GM18861 (cell line): ENCODE results near the gene EVA1B.

ENCODE experiments used
- ATAC-seq: cut with Tn5 transposase; IDR thresholded peaks from one replicate; pipeline ENCODE4 v1.9.1; 2021; ENCODE audit not compliant: unreplicated experiment

EVA1B gene, protein sequence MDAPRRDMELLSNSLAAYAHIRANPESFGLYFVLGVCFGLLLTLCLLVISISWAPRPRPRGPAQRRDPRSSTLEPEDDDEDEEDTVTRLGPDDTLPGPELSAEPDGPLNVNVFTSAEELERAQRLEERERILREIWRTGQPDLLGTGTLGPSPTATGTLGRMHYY

DNA sequence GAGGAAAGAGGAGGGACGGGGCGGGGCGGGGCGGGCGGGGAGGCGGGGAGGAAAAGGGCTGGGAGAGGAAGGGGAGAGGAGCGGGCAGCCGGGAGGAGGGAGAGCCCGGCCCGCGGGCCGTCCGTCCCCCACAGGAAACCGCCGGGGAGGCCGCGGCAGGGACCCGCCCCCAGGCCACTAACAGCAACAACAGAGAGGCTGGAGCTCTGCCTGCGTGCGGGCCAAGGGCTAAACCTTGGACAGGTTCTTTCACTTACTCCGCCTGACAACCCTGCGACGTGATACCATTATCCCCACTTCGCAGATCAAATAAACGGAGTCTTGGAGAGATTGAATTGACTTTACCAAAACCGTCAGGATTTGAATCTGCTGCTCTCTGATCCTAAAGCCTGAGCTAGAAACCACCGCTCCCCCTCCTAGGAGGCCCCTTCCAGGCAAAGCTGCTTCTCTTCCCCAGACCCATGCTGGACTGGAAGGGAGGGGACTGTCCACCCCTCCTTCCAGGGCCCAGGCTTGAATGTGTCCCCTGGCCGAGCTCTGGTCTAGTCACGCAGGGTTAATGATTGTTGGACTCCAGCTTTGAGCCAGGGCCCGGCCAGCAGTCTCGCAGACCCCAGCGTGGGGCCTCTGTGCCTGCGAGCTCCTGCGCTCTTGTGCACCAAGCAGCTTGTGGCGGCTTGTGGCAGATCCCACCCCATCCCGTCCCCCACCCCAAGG is at the start of gene EVA1B:
EVA1B (minus strand) TSS at position 10 of the 717 bp plus-strand sequence. CDS start 608 bp downstream, outside the sequence.
- ATAC-seq: no peak

GRCh38 chr1:36372617-36373016 is 49.2 kb upstream of the EVA1B start:
- no peak for ATAC-seq

DNA sequence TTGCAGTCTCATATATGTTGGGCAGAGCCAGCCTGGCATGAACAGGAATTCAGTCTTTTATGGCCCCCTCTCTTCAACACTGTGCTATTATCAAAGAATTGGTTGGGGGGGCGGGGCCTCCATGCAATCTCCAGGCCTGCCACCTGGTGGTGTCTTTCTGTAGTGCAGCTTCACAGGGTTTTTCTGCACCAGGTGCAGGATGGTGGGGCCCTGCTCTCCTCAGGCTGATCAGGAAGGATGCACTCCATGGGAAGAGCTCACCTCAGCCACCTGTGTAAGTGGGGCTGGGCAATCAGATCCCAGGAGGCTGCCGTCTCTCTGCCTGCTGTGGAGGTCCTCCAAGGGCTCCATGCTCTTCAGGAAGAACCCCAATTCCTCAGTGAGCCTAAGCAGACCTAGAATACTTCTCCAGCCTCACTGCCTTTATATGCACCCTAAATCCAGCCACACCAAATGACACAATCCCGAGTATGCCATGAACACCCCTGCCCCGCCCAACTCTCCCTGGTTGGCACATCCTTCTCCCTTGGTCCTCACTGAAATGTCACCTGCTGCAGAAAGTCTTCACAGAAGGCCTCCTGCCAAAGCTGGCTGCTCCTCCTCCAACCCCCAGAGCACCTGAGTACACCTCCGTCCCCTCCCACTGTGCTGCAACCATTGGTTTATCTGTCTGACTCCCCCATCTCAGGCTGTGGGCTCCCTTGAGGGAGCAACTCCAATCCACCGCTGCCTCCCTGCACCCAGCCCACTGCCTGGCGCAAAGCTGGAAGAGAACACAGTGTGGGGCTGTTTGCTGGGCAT is 45.8 kb upstream of the EVA1B start:
- no peak for ATAC-seq

- no peak for ATAC-seq
These were observed 44.4 kb upstream of the EVA1B start for GRCh38 chr1:36367798-36368197.

DNA sequence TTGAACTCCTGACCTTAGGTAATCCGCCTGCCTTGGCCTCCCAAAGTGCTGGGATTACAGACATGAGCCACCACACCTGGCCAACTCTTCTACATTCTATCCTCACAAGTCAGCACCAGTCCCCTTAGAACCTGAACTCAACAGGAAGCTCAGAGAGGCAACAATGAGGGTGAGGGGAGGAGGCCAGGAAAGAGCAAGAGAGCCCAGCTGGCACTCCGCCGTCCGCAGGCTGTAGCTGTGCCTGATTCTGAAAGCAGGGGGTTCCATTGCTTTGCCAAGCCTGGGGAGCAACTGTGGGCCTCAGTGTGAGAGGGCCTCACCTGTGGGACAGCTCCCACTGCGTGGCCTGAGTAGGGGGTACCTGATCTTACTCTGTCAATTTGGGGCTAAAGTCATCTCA is 43.6 kb upstream of the EVA1B start:
- ATAC-seq: no peak

DNA sequence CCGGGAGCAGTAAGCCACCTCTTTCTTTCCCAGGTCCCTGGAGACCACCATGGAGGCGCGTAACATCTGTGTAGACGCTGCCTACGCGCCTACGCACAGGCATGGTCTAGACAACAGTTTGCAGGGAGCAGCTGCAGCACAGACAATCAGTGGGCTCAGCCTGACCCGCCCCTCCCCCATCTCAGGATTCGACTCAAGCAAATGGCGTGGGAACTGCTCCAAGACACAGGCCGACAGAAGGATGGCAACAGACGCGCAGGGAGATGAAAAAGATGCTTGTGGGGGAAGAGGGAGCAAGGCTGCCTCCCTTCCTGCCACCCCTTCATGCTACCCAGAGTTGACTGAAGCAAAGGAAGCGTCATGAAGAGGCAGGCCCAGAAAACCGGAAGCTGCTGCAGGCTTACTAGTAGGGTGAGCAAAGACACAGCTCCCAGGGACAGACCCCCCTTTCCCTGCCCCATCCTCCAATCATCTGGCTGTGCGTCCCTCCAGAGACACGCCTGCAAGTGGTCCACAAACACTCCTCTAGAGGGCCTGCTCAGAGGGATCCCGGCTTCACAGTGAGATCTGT is 42.7 kb upstream of the EVA1B start:
- no peak for ATAC-seq

- no peak for ATAC-seq
These were observed 41.9 kb upstream of the EVA1B start for GRCh38 chr1:36365381-36365780.

DNA sequence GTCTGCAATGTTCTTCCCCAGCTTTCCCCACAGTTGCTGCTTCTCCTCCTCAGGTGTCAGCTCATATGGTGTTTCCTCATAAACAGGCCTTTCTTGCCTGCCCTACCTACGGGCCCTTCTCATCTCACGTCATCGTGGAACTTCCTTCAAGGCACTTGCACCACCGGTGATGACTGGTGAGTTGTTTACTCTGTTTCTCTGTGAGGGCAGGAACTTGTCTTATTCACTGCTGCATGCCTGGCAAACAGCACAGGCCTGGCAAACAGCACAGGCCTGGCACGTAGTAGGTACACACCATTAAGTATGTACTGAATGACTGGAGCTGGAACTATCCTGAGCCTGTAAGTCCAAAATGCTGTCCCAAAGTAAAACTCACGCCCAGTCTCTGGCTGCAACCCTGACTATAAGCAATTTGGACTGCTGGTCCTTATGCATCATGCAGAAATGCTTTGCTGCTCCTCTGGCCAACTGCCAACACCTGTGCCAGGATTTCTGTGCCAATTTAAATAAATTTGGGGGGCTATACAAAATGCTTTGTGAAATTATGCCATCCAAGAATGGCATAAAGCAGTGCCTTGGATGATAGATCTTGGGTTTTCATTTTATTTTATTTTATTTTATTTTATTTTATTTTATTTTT is 36.6 kb upstream of the EVA1B start:
- ATAC-seq: no peak

- ATAC-seq: no peak
These were observed 35.9 kb upstream of the EVA1B start for GRCh38 chr1:36359383-36359782.

DNA sequence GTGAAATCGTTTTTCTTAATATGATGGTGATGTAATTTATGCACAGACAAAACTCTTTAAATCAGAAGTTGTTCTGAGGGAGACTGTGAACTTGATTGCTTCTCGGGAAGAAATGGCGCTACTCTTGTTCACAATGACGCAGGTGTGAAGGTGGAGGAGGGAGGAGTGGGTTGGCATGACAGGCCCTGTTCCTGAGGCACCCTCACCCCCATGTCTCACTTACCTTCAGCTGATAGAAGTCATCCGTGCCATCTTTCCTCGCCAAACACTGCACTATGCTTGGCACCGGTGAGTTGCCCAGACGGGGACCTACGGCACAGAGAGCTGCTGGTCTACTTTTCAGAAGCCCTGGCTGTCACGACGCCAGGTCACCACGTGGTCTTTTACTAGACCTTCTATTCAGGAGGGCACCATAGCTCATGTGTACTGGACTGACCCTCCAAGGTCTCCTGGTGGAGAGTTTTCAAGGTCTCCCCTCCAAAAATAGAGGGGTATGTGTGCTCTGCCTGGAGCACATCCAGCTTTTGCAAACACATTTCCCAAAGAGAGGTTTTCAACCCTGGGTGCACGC is 35.2 kb upstream of the EVA1B start:
- no peak for ATAC-seq

DNA sequence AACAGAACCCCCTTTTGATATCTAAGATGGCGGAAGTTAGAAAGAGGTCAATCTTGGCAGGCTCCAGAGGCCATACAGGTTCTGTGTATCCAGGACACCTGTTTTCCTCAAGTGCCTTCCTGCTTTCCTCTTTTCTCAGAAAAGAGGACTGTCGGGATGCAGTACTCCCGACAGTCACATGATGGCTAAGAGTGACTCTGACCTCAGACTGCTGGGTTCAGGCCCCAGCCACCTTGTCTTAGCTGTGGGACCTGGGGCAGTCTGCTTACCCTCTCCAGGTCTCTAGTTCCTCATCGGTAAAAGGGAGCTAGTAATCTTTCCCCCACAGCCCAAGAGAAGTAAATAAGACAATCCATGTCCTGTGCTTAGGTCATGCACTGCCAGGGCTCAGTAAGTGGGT is 32.4 kb upstream of the EVA1B start:
- no peak for ATAC-seq

DNA sequence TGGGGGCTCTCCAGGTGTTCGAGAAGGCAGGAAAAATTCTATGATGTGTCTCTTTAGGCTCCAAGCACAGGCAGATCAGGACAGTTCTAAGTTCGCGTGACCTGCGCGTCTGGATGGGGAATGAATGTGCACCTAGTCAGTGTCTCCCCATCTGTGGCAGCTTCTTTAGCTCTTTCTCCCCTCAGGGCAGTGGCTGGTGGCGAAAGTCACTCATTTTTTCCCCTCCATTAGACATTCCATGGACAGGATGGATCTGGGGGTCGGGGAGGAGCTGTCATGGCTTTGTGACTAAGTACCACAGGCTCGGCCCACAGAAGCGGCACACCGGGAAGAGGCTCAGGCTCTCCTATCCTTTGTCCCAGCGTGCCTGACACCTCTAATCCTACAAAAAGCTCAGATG is 31.0 kb upstream of the EVA1B start:
- no peak for ATAC-seq

GRCh38 chr1:36352910-36353878 is 29.7 kb upstream of the EVA1B start:
- no peak for ATAC-seq

GRCh38 chr1:36352125-36352909 is 28.9 kb upstream of the EVA1B start:
- ATAC-seq: no peak

- no peak for ATAC-seq
These were observed 28.0 kb upstream of the EVA1B start for GRCh38 chr1:36351227-36351977.

- ATAC-seq: no peak
These were observed 27.3 kb upstream of the EVA1B start for GRCh38 chr1:36350659-36351226.

DNA sequence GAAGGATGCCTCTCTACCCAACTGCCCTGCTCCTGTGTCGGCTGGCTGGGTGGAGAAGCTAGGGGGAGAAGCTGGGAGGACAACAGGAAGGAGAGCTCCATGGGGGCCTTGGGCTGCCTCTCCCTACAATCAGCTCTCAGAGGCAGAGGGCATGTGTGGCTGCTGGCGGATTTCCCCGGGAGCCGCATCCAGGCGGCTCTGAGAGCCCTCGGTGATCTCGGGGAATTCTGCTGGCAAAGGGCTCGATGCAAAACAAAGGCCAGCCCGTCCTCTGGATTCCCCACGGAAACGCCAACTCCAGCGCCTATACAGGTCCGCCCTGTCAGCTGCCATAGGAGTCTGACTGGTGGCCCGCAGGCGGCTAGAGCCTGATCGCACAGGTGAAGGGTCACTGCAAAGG is 26.4 kb upstream of the EVA1B start:
- no peak for ATAC-seq

DNA sequence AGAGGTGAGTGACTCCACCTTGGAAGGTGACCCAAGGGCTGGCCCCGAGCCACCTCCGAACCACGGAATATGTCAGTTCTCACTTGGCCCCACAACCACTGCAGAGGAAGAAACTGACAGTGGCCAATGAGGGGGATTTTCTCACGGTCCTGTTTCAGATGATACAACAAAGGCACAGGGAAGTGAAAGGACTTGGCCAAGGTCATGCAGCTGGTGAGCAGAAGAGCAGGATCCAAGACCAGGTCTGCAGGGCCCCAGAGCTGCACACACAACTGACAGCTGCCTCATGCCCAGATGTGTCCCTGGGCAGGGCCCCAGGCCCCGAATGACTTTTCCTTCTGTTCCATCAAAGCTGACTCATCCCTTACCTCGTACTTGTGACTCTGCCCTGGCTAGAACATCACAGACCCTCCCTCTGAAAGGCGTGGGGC is 25.8 kb upstream of the EVA1B start:
- no peak for ATAC-seq
